GM12872 (cell line): ENCODE results near the gene MAP3K12.

Experiments used
- TF ChIP-seq, protein P1 (sequence below): IDR thresholded peaks from 3 replicates; pipeline ENCODE4 v1.5.1; 2011; ENCODE audit warnings: low read depth, mild to moderate bottlenecking, low read length, moderate library complexity; ENCODE audit not compliant: insufficient read depth

MAP3K12 gene

GRCh38 chr12:53501615-53502181 is 2.4 kb upstream of the MAP3K12 start:
- TF ChIP-seq, protein P1, sequence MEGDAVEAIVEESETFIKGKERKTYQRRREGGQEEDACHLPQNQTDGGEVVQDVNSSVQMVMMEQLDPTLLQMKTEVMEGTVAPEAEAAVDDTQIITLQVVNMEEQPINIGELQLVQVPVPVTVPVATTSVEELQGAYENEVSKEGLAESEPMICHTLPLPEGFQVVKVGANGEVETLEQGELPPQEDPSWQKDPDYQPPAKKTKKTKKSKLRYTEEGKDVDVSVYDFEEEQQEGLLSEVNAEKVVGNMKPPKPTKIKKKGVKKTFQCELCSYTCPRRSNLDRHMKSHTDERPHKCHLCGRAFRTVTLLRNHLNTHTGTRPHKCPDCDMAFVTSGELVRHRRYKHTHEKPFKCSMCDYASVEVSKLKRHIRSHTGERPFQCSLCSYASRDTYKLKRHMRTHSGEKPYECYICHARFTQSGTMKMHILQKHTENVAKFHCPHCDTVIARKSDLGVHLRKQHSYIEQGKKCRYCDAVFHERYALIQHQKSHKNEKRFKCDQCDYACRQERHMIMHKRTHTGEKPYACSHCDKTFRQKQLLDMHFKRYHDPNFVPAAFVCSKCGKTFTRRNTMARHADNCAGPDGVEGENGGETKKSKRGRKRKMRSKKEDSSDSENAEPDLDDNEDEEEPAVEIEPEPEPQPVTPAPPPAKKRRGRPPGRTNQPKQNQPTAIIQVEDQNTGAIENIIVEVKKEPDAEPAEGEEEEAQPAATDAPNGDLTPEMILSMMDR: no peak

- TF ChIP-seq, protein P1: no peak
Observed at GRCh38 chr12:53500776-53501614, 1.7 kb upstream of the MAP3K12 start, which contains the start of gene TARBP2. Gene TARBP2 (plus strand): TSS chr12:53501283. CDS start chr12:53501409, 126 bp downstream.

GRCh38 chr12:53500142-53500775 is 1.0 kb upstream of the MAP3K12 start:
- TF ChIP-seq, protein P1: no peak

GRCh38 chr12:53498235-53498630 is 1.0 kb downstream of the MAP3K12 start:
- TF ChIP-seq, protein P1: no peak

GRCh38 chr12:53497461-53497860 is 1.8 kb downstream of the MAP3K12 start:
- TF ChIP-seq, protein P1: no peak

- TF ChIP-seq, protein P1: no peak
Observed at GRCh38 chr12:53496752-53497032, 2.6 kb downstream of the MAP3K12 start.

DNA sequence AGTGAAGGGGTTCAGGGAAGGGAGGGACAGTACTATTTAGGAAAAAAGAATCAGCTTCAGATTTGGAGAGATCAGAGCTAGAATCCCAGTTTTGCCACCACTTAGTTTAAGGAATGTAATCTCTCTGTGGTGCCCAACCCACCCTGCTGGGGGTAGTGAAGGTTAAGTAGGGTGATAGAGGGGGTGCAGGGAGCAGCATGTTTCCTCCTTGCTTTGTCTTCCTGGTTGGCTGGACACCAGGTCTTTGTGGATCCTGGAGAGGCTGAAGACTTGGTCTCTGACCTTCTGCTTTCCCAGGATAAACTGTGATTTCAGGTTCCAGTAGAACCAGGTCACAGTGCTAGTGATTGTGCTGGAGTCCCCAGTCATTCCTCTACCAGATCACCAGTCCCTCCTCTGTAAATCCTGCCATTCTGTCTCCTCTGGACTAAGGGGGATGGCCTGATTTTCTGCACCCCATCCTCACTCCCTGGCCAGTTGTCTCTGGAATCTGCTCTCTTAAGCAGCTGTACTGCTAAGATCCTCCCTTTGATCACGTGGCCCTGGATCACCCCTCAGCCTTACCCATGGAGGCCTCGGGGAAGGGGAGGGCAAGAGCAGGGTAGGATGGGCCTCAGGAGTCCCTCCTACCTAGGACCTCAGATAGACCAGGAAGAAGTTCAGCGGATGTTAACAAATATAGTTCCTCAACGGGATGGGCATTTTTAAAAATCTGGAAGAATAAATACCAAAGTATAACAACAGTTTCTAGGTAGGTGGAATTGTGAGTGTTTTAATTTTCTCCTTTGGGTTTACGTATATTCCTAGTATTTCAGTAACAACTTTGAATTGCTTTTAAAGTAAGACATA is 3.1 kb downstream of the MAP3K12 start:
- TF ChIP-seq, protein P1: no peak
